ENCODE results near the gene NKTR. TPM values are rescaled to one million over a fixed set of nuclear protein-coding genes. Genes with fewer than 3 reads are reported as not detected.

The NKTR gene
- total and polyA plus RNA-seq, 2 of the 13 experiments (the other 11 are each of a cell fraction or from before 2014, with no cell fraction given): 41.3 to 59.6 TPM

DNA sequence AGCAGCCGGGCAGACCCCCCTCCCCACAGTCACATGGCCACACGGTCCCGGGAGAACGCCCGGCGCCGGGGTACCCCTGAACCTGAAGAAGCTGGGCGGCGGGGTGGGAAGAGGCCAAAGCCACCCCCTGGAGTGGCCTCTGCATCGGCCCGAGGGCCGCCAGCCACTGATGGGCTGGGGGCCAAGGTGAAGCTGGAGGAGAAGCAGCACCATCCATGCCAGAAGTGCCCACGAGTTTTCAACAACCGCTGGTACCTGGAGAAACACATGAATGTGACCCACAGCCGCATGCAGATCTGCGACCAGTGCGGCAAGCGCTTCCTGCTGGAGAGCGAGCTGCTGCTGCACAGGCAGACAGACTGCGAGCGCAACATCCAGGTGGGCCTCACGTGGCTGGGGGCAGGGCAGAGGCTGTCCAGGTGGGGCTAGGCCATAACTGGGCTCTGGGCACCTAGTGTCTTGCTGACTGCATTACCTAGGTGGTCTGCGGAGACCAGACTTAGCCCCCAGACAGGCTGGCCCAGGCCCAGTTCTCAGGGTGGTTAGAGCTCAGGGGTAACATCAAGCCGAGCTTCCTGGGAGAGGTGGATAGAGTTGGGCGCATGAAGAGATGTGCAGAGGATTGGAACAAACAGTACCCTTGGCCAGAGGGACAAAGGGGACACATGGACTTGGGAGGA, 59.1 kb downstream of the NKTR start:
- POLR2A ChIA-PET: no interaction called here
- Histone ChIP-seq H3K4me1 (ENCODE audit: insufficient read depth, low read length) (peaks cover 36% of the 10 kb centered on the region), H3K4me2 (ENCODE audit: low read depth, low read length) (no peak overlapping the region), H3K27me3 (ENCODE audit: control insufficient read depth in 1 of 2, insufficient read depth in 2 of 2, low read length in 2 of 2) (no peaks in the 10 kb centered on the region), H3K27ac (ENCODE audit: extremely low read length, insufficient read depth, low read length) (no peak overlapping the region), H3K36me3 (replicated peaks in 1 of 2; ENCODE audit: control insufficient read depth in 1 of 2, insufficient read depth in 2 of 2, low read length in 2 of 2) (no peaks in the 10 kb centered on the region), H3K9ac (ENCODE audit: insufficient read depth, low read depth, low read length) (no peak overlapping the region), H3K9me3 (ENCODE audit: low read length) (no peaks in the 10 kb centered on the region), H3K4me3 (replicated peaks in 1 of 3; ENCODE audit: insufficient read depth in 1 of 3, low read depth in 2 of 3, low read length in 3 of 3) (no peak overlapping the region), H3K79me2 (ENCODE audit: insufficient read depth, low read length) (no peaks in the 10 kb centered on the region), H2AFZ (ENCODE audit: low read length) (no peak overlapping the region), H4K20me1 (ENCODE audit: insufficient read depth, low read length) (no peaks in the 10 kb centered on the region)
- intact Hi-C loops (cut with micrococcal nuclease; ENCODE audit: unreplicated experiment): no loop called here
- CTCF ChIA-PET (ENCODE audit: low intra/inter-chr PET ratio, low total read pairs): no interaction called here
- TF ChIP-seq HNRNPK (IDR thresholded peaks at IDR 0.05; ENCODE audit: low read depth, low read length, poor library complexity, severe bottlenecking) (peak; percentile 14), PHF21A (CRISPR knock-in tag; IDR thresholded peaks at IDR 0.05) (no peak)
- DNase-seq (ENCODE audit: low spot score) (no peak), ATAC-seq (no peak), FAIRE-seq (no peak)
- in situ Hi-C loops (cut with HindIII; ENCODE audit: extremely low pct_ligation_motif_present, low pct_unique_long_range_greater_than_20kb): no loop called here
- WGBS (ENCODE audit: low lambda C conversion rate): 91% methylated on average over 15 of the region's 25 CpGs
- BruUV-seq (replicated peaks): no TSS peak

DNA sequence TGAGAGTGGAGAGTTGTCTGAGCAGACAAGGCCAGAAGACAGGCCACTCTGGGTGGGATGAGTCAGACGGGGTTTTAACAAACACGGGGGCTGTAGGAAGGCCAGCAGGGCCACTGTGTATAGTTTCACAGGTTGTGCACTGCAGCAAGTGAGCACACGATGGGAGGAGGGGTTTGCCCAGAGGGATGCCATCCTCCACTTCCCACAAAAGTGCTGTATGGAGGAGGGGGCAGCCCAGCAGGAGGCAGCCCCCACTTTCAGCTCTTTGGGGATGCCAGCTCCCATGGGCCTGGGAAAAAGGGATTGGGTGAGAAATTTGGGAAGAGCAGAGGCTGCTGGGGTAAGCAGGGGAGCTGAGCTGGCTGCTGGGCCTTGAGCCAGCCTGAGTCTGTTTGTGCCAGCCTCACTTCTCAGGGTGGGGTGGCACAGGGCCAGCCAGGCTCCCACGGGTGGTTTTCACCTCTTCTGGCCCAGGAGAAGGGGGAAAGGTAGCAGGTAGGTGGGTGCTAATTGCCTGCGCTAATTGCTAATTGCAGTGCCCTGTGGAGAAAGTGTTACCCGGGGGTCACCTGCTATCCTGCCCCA, 59.7 kb downstream of the NKTR start:
- H3K9me3 ChIP-seq (ENCODE audit: low read length): no peaks in the 10 kb centered on the region
- no peaks in the 10 kb centered on the region for H4K20me1 ChIP-seq (ENCODE audit: insufficient read depth, low read length)
- peaks cover 30% of the 10 kb centered on the region for H3K4me1 ChIP-seq (ENCODE audit: insufficient read depth, low read length)
- H3K27ac ChIP-seq (ENCODE audit: extremely low read length, insufficient read depth, low read length): no peak overlapping the region
- ChIA-PET POLR2A (no interaction called here), CTCF (ENCODE audit: low intra/inter-chr PET ratio, low total read pairs) (no interaction called here)
- BruUV-seq (replicated peaks): no TSS peak
- no peaks in the 10 kb centered on the region for H3K79me2 ChIP-seq (ENCODE audit: insufficient read depth, low read length)
- no peak for FAIRE-seq
- no peak overlapping the region for H3K4me2 ChIP-seq (ENCODE audit: low read depth, low read length)
- H3K27me3 ChIP-seq (ENCODE audit: control insufficient read depth in 1 of 2, insufficient read depth in 2 of 2, low read length in 2 of 2): no peaks in the 10 kb centered on the region
- intact Hi-C loops (cut with micrococcal nuclease; ENCODE audit: unreplicated experiment) (no loop called here), in situ Hi-C loops (cut with HindIII; ENCODE audit: extremely low pct_ligation_motif_present, low pct_unique_long_range_greater_than_20kb) (no loop called here)
- DNase-seq (ENCODE audit: low spot score): no peak
- no peak overlapping the region for H2AFZ ChIP-seq (ENCODE audit: low read length)
- no peak overlapping the region for H3K4me3 ChIP-seq (replicated peaks in 1 of 3; ENCODE audit: insufficient read depth in 1 of 3, low read depth in 2 of 3, low read length in 3 of 3)
- no peak for ATAC-seq
- H3K9ac ChIP-seq (ENCODE audit: insufficient read depth, low read depth, low read length): no peak overlapping the region
- no peaks in the 10 kb centered on the region for H3K36me3 ChIP-seq (replicated peaks in 1 of 2; ENCODE audit: control insufficient read depth in 1 of 2, insufficient read depth in 2 of 2, low read length in 2 of 2)
- 80% methylated on average over 6 of the region's 6 CpGs for WGBS (ENCODE audit: low lambda C conversion rate)
- TF ChIP-seq ZNF563 (CRISPR knock-in tag; IDR thresholded peaks at IDR 0.05) (no peak), SETDB1 (CRISPR knock-in tag; IDR thresholded peaks at IDR 0.05; ENCODE audit: borderline replicate concordance) (no peak), BRCA1 (CRISPR knock-in tag; IDR thresholded peaks at IDR 0.05) (no peak), KLF13 (CRISPR knock-in tag; IDR thresholded peaks at IDR 0.05) (no peak), HMG20B (CRISPR knock-in tag; conservative IDR thresholded peaks at IDR 0.05) (no peak), NCOA1 (CRISPR knock-in tag; IDR thresholded peaks at IDR 0.05) (no peak), JUNB (CRISPR knock-in tag; IDR thresholded peaks at IDR 0.05; ENCODE audit: borderline replicate concordance) (no peak), ZNF841 (CRISPR knock-in tag; IDR thresholded peaks at IDR 0.05; ENCODE audit: borderline replicate concordance) (no peak)
- TF ChIP-seq, protein P1, sequence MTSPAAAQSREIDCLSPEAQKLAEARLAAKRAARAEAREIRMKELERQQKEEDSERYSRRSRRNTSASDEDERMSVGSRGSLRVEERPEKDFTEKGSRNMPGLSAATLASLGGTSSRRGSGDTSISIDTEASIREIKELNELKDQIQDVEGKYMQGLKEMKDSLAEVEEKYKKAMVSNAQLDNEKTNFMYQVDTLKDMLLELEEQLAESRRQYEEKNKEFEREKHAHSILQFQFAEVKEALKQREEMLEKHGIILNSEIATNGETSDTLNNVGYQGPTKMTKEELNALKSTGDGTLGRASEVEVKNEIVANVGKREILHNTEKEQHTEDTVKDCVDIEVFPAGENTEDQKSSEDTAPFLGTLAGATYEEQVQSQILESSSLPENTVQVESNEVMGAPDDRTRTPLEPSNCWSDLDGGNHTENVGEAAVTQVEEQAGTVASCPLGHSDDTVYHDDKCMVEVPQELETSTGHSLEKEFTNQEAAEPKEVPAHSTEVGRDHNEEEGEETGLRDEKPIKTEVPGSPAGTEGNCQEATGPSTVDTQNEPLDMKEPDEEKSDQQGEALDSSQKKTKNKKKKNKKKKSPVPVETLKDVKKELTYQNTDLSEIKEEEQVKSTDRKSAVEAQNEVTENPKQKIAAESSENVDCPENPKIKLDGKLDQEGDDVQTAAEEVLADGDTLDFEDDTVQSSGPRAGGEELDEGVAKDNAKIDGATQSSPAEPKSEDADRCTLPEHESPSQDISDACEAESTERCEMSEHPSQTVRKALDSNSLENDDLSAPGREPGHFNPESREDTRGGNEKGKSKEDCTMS (CRISPR knock-in tag; conservative IDR thresholded peaks at IDR 0.05): no peak
- TF ChIP-seq, protein P2, sequence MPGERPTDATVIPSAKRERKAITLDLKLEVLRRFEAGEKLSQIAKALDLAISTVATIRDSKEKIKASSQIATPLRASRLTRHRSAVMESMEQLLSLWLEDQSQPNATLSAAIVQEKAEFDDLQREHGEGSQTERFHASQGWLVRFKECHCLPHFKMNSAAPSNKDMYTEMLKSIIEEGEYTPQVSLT (CRISPR knock-in tag; IDR thresholded peaks at IDR 0.05; ENCODE audit: borderline replicate concordance, low read depth): no peak
- TF ChIP-seq, protein P3, sequence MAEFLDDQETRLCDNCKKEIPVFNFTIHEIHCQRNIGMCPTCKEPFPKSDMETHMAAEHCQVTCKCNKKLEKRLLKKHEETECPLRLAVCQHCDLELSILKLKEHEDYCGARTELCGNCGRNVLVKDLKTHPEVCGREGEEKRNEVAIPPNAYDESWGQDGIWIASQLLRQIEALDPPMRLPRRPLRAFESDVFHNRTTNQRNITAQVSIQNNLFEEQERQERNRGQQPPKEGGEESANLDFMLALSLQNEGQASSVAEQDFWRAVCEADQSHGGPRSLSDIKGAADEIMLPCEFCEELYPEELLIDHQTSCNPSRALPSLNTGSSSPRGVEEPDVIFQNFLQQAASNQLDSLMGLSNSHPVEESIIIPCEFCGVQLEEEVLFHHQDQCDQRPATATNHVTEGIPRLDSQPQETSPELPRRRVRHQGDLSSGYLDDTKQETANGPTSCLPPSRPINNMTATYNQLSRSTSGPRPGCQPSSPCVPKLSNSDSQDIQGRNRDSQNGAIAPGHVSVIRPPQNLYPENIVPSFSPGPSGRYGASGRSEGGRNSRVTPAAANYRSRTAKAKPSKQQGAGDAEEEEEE (CRISPR knock-in tag; IDR thresholded peaks at IDR 0.05; ENCODE audit: borderline replicate concordance): no peak
